ENCODE measurements around the gene TNC.

- no peak for TF ChIP-seq CTCF (IDR thresholded peaks at IDR 0.05; ENCODE audit: poor library complexity)
- no peak for TF ChIP-seq EZH2 (IDR thresholded peaks at IDR 0.05; ENCODE audit: borderline replicate concordance)
- TF ChIP-seq EZH2phosphoT487 (IDR thresholded peaks at IDR 0.05; ENCODE audit: low read depth, severe bottlenecking, unreplicated experiment), result no peak
Measured at GRCh38 chr9:115046199-115046598, 71.8 kb downstream of the TNC start.
